ENCODE results near the gene MAP7D3.
"Not testable (repeated sequence)": the region's sequence is repeated elsewhere in the genome, so short reads cannot be mapped to it uniquely, and the experiment has no call there.

The MAP7D3 gene

GRCh38 chrX:136170139-136170800, 80.9 kb downstream of the MAP7D3 start:
- peak; percentile 33 for ATAC-seq

GRCh38 chrX:136168929-136169735, 82.1 kb downstream of the MAP7D3 start:
- TF ChIP-seq CSRNP3 (CRISPR knock-in tag; IDR thresholded peaks at IDR 0.05) (no peak), CREB5 (CRISPR knock-in tag; IDR thresholded peaks at IDR 0.05; ENCODE audit: low read depth) (peak; percentile 81; the same call in 1 of the 2 replicates), ISL1 (CRISPR knock-in tag; IDR thresholded peaks at IDR 0.05) (peak; percentile 96)
- peak; percentile 88 for ATAC-seq

More at GRCh38 chrX:136170139-136170800, 80.9 kb downstream of the MAP7D3 start:
- no peak for TF ChIP-seq BACH2 (CRISPR knock-in tag; IDR thresholded peaks at IDR 0.05; ENCODE audit: borderline replicate concordance)
- no peak for TF ChIP-seq TSHZ2 (CRISPR knock-in tag; IDR thresholded peaks at IDR 0.05)
- TF ChIP-seq CREB5 (CRISPR knock-in tag; IDR thresholded peaks at IDR 0.05; ENCODE audit: low read depth), result no peak
- TF ChIP-seq ZNF8 (CRISPR knock-in tag; IDR thresholded peaks at IDR 0.05), result no peak
- no peak for TF ChIP-seq CSRNP3 (CRISPR knock-in tag; IDR thresholded peaks at IDR 0.05)
- TF ChIP-seq ARNTL (CRISPR knock-in tag; IDR thresholded peaks at IDR 0.05; ENCODE audit: borderline replicate concordance, low read depth), result no peak

GRCh38 chrX:136167989-136168388, 83.2 kb downstream of the MAP7D3 start:
- not testable (repeated sequence) for ATAC-seq

- no peak for TF ChIP-seq CSRNP3 (CRISPR knock-in tag; IDR thresholded peaks at IDR 0.05)
- TF ChIP-seq ARNTL (CRISPR knock-in tag; IDR thresholded peaks at IDR 0.05; ENCODE audit: borderline replicate concordance, low read depth), result no peak
- TF ChIP-seq TSHZ2 (CRISPR knock-in tag; IDR thresholded peaks at IDR 0.05), result no peak
- no peak for TF ChIP-seq ZFP3 (CRISPR knock-in tag; IDR thresholded peaks at IDR 0.05)
Measured at GRCh38 chrX:136166221-136166855, 84.9 kb downstream of the MAP7D3 start.

More at GRCh38 chrX:136166221-136166855, 84.9 kb downstream of the MAP7D3 start:
- ATAC-seq, result peak; percentile 49

All from SK-N-SH treated with all-trans-retinoic acid at 6 μM for 48 hours (cell line).